HS-5 (cell line): ENCODE results near the gene KCNT2.
"Not testable (repeated sequence)": the region's sequence is repeated elsewhere in the genome, so short reads cannot be mapped to it uniquely, and the experiment has no call there.

Source experiments
- DNase-seq: peaks from one replicate; pipeline ENCODE4 v3.0.0-alpha.2; 2012; ENCODE audit warnings: low read depth

KCNT2 gene

GRCh38 chr1:196317535-196318522 is 290.4 kb downstream of the KCNT2 start:
- no peak for DNase-seq

DNA sequence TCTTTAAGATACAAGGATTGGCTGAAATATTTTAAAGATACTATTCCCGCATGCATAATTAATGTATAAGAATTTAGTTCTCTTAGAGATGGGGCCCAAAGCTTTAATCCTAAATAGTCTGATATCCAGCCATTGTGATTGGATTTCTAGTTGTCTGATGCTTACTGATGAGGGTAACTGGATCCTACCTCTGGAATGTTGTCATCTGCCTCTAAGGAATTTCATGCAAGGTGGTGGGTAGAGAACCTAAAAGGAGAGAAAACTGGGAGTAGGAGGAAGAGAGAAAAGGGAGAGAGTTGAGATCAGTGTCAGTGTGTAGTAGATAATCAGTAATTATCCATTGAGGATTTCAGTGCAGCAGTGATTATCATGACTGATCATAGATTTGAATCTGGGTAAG is 295.5 kb downstream of the KCNT2 start:
- DNase-seq = no peak

DNA sequence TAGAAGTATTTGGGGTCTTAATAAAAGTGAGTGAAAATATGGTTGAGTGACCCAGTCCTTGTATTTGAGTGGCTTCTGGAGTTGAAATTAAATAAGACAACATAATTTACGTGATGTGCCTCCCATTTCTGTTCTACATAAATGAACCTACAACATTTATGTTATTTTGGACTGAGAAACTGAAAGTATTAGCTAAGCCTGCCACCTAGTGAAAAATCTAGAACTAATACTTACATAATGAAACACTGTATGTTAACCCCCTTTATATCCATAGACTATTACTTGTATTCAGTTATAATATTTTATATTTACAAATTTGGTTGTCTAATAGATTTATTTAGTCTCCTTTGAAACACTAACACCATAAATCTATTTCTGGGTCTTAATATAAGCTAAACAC is 298.9 kb downstream of the KCNT2 start:
- DNase-seq = peak; percentile 20

- no peak for DNase-seq
Observed at GRCh38 chr1:196308176-196308575, 300.1 kb downstream of the KCNT2 start.

DNA sequence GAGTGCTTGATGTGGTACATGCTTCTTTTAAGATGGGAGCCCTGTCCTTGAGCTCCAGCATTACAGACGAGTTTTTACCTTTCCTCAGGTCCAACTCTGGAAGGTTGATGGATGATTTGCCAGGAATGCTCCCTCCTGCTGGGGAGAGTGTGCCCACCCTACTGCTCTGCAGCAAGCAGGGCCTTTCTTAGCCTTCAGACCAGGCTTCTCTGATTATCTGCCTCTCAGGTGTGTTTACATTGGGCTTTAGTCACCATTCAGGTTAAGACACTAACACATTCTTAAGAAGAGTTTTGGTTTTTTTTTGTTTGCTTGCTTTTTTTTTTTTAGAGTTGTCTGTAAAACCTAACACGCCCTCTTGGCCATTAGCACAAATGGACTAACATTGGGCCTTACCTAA is 301.8 kb downstream of the KCNT2 start:
- no peak for DNase-seq

GRCh38 chr1:196305216-196305615 is 303.0 kb downstream of the KCNT2 start:
- DNase-seq = no peak

DNA sequence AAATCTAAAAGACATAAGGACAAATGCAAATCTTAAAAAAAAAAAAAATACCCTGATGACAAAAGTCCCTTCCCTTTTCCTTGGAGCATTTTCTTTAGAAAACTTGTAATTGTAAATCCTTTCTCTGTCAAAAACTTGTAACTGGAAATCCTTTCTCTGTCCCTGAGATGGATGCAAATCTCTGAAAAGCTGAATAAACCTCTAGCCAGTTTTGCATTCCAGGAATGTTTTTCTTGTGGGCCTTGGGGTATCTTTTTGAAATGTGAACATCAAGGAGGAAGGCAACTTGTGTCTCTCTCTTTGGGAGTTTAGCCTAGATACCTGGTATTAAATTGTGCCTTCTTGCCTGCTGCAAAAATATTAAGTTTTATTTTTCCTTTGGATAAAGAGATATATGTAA is 305.3 kb downstream of the KCNT2 start:
- DNase-seq = no peak

DNA sequence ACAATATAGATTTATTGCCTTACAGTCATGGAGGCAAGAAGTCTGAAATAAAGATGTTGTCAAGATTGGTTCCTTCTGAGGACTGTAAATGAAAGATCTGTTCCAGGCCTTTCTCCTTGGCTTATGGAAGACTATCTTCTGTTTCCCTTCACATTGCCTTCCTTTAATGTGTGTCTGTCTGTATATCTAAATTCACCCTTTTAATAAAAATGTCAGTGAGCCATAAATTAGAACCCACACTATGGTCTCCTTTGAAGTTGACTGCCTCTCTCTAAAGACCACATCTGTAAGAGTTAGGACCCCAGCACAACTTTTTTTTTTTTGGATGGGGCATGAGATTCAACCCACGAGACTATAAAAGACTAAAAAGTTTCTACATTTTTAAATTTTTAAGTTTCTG is 305.8 kb downstream of the KCNT2 start:
- no peak for DNase-seq

DNA sequence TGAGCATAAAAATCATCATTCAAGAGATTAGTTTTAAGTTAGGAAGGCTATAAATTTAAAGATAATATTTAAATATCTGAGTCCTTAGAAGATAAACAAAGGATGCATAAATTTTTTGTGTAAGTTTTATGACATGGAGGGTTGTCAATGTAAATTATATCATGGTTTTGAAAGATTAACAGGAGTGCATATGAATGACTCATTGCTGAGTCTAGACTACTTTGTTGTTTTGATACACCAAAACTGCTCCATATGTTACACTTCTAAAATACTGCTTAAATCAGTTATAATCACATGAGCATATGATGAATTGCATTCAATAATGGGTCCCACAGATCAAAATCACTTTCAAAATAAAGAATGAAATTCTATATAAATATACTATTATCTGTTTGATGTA is 312.5 kb downstream of the KCNT2 start:
- no peak for DNase-seq

DNA sequence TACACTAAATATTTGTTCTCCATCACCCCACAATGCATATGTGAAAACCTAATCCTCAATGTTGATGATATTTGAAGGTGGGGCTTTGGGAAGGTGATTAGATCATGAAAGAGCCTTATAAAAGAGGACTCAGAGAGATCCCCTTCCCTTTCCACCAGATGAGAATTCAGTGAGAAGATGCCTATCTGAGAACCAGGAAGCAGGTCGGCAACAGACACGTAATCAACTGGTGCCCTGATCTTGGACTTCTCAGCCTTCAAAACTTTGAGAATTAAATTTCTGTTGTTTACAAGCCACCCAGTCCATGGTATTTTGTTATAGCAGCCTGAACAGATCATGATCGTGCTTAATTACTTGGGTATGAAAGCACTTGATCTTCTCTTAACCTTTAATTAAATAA is 329.4 kb downstream of the KCNT2 start:
- DNase-seq = no peak

DNA sequence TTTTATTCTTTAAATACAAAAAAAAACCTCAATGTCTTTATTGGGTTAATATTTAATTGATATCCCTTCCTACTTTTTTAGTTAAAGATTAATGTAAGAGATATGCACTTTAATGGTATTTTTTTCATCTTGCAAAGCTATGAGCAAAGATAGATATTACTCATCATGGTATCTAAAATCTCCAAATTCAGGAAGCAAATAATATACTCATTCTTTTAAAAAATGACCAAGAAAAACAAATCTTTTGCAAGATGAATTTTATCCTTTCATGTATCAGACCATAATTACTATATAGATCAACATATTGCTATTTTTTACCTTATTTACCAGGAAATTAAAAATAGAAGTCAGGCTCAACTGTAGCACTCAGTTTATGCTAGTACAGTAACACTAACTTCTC is 330.4 kb downstream of the KCNT2 start:
- DNase-seq = no peak

GRCh38 chr1:196271212-196271947 is 336.9 kb downstream of the KCNT2 start:
- DNase-seq = no peak

DNA sequence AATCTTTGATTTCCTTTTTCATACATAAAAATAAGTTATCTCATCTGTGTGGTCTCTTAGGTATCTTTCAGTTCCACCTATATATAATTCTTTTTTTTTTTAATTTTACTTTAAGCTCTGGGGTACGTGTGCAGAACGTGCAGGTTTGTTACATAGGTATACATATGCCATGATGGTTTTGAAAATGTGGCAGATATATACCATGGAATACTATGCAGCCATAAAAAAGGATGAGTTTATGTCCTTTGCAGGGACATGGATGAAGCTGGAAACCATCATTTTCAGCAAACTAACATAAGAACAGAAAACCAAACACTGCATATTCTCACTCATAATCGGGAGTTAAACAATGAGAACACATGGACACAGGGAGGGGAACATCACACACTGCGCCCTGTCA is 345.2 kb downstream of the KCNT2 start:
- not testable (repeated sequence) for DNase-seq

- DNase-seq = no peak
Observed at GRCh38 chr1:196260270-196260669, 348.0 kb downstream of the KCNT2 start.

GRCh38 chr1:196259316-196259715 is 348.9 kb downstream of the KCNT2 start:
- no peak for DNase-seq

- DNase-seq = no peak
Observed at GRCh38 chr1:196255762-196256161, 352.5 kb downstream of the KCNT2 start.

- DNase-seq = no peak
Observed at GRCh38 chr1:196229546-196229945, 378.7 kb downstream of the KCNT2 start.

DNA sequence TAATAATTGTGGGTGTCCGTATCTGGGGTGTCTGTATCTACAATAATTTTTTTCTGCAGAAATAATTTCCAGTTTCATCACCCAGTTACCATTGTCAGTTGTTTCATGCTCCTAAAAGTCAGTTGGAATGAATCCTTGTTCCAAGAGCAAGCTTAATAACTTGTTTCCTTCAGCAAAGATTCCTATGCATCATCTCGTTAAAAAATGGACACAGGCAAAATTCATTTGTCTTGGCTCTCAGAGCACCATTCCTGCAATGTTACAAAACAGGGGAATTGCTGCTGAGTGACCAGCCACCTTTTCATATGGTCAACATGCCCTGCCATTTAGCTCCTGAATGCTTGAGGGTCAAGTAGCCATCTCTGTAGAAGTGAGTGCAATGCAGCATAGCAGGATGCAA is 393.4 kb downstream of the KCNT2 start:
- no peak for DNase-seq

- DNase-seq = no peak
Observed at GRCh38 chr1:196209983-196210382, 398.3 kb downstream of the KCNT2 start.

GRCh38 chr1:196209265-196209664 is 399.0 kb downstream of the KCNT2 start:
- DNase-seq = no peak

DNA sequence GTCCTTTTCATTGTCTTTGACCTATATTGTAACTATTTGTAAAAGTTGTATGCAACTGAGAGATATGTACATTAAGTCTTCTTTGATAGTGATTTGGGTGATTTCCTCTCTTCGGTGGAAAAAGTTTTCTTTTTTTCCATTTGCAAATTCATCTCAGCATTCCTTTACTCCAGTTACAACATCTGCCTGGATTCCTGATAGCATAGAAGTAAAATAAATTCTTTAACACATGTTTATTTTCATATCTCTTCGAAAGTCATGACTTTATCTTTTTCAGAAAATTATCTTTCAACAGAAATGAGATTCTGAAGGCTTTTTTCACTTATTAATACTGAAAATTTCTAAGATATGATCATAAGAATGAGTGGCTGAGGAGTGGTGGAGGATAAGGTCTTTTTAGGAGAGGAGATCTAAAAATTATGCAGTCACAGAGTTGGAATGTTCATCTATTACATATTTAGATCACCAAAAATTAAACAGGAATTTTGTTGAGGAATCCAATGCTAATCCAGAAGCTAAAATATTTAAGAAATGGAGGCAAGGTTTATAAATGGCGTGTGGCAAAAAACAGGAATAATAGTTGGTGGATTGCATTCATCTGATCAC is 400.5 kb downstream of the KCNT2 start:
- no peak for DNase-seq

- DNase-seq = no peak
Observed at GRCh38 chr1:196205882-196206281, 402.4 kb downstream of the KCNT2 start.

- no peak for DNase-seq
Observed at GRCh38 chr1:196196486-196196885, 411.8 kb downstream of the KCNT2 start.
